ENCODE measurements around the gene CCDC88B. TPM values are rescaled to one million over a fixed set of nuclear protein-coding genes. Genes with fewer than 3 reads are reported as not detected.

Gene CCDC88B
- total and polyA plus RNA-seq, 2 of the 8 experiments (the other 6 are each of a cell fraction or from before 2014, with no cell fraction given), result 5.9 to 12.5 TPM

- H2BK15ac ChIP-seq (ENCODE audit: low read length), result peak overlapping the region; percentile 46; the same call in 1 of the 2 replicates
- ChIA-PET POLR2A (ENCODE audit: partially characterized antibody) (interaction anchor here (0.7 to 3.3 kb wide), 6 partner anchors 8 to 117 kb away, joined by 3 to 9 read pairs (median 4); partner anchors contain the start of genes PRDX5, RPS6KA4 and TRMT112), CTCF (ENCODE audit: partially characterized antibody) (interaction anchor here (0.6 to 37.6 kb wide), 11 partner anchors 9 to 399 kb away, joined by 3 to 614 read pairs (median 4); partner anchors contain the start of genes CATSPERZ, CCDC88B, ESRRA and PRDX5)
- no peak overlapping the region for H3K18ac ChIP-seq (ENCODE audit: extremely low read depth, low read length)
- no peak overlapping the region for H2BK120ac ChIP-seq (replicated peaks; ENCODE audit: low read depth, low read length)
- no peak overlapping the region for H3K4ac ChIP-seq (replicated peaks; ENCODE audit: insufficient read length, low read depth, low read length)
- H3K79me1 ChIP-seq (ENCODE audit: low read depth, low read length), result no peaks in the 10 kb centered on the region
- no peaks in the 10 kb centered on the region for H3K79me2 ChIP-seq (ENCODE audit: control insufficient read depth in 1 of 2, insufficient read depth in 2 of 2, low read length in 2 of 2)
- peak overlapping the region; percentile 65 for H4K91ac ChIP-seq (replicated peaks; ENCODE audit: insufficient read length, low read length)
- peak overlapping the region; percentile 71; the same call in 1 of the 2 replicates for H4K8ac ChIP-seq (ENCODE audit: extremely low read depth, insufficient read depth, low read length)
- H3K23me2 ChIP-seq (ENCODE audit: low read depth, low read length), result no peaks in the 10 kb centered on the region
- DNase-seq (ENCODE audit: low read depth in 1 of 2, low spot score in 2 of 2), result no peak
- no peak overlapping the region for H2BK20ac ChIP-seq (ENCODE audit: low read length)
- no peaks in the 10 kb centered on the region for H3K27me3 ChIP-seq (replicated peaks in 1 of 4; ENCODE audit: control insufficient read depth in 3 of 4, extremely low read depth in 1 of 4, insufficient read depth in 3 of 4, low read length in 3 of 4)
- no peak overlapping the region for H3K14ac ChIP-seq (ENCODE audit: insufficient read length)
- H3K56ac ChIP-seq (replicated peaks; ENCODE audit: insufficient read length, low read depth, low read length), result no peak overlapping the region
- H4K5ac ChIP-seq (ENCODE audit: insufficient read length, low read depth, low read length), result peak overlapping the region; percentile 40
- no peak overlapping the region for H2AFZ ChIP-seq (ENCODE audit: low read length)
- peaks cover 0 to 2% of the 10 kb centered on the region in 2 experiments for H4K20me1 ChIP-seq (replicated peaks in 1 of 2; ENCODE audit: control insufficient read depth in 1 of 2, insufficient read depth in 2 of 2, low read length in 2 of 2)
- no peak overlapping the region for H3K23ac ChIP-seq (ENCODE audit: insufficient read length)
- H3K27ac ChIP-seq (ENCODE audit: low read depth, low read length), result no peak overlapping the region
- no peak overlapping the region for H3K9ac ChIP-seq (replicated peaks in 1 of 4; ENCODE audit: extremely low read depth in 1 of 4, low read depth in 3 of 4, low read length in 3 of 4)
- peak overlapping the region in 1 of 2 experiments; percentile 19; a peak in 1 of 4 replicates for H3K4me2 ChIP-seq (ENCODE audit: insufficient read depth in 1 of 2, low read depth in 2 of 2, low read length in 2 of 2)
- TF ChIP-seq CBX5 (IDR thresholded peaks at IDR 0.05; ENCODE audit: low read depth, low read length) (no peak), SIN3A (conservative IDR thresholded peaks at IDR 0.05 in 1 of 2, IDR thresholded peaks at IDR 0.05 in 1 of 2; ENCODE audit: low read depth in 1 of 2, low read length in 2 of 2) (no peak), TBP (IDR thresholded peaks at IDR 0.05; ENCODE audit: low read depth, low read length) (no peak), EP300 (IDR thresholded peaks at IDR 0.05; ENCODE audit: borderline replicate concordance in 1 of 2, low read depth in 2 of 2, low read length in 2 of 2) (peak in 1 of 2 experiments; percentile 76; a peak in 1 of 3 replicates), ZNF274 (IDR thresholded peaks at IDR 0.05; ENCODE audit: borderline replicate concordance, extremely low read depth, low read length) (no peak), GTF2F1 (IDR thresholded peaks at IDR 0.05; ENCODE audit: borderline replicate concordance, low read depth, low read length) (no peak)
- TF ChIP-seq, protein P1, sequence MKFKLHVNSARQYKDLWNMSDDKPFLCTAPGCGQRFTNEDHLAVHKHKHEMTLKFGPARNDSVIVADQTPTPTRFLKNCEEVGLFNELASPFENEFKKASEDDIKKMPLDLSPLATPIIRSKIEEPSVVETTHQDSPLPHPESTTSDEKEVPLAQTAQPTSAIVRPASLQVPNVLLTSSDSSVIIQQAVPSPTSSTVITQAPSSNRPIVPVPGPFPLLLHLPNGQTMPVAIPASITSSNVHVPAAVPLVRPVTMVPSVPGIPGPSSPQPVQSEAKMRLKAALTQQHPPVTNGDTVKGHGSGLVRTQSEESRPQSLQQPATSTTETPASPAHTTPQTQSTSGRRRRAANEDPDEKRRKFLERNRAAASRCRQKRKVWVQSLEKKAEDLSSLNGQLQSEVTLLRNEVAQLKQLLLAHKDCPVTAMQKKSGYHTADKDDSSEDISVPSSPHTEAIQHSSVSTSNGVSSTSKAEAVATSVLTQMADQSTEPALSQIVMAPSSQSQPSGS (IDR thresholded peaks at IDR 0.05; ENCODE audit: low read length), result no peak
- H3K4me1 ChIP-seq (replicated peaks in 1 of 4; ENCODE audit: control insufficient read depth in 3 of 4, insufficient read depth in 4 of 4, low read length in 3 of 4), result peaks cover 0 to 6% (median 3%) of the 10 kb centered on the region in 4 experiments; a peak in 3 of 7 replicates
- FAIRE-seq, result no peak
- 74% methylated on average over 13 of the region's 14 CpGs; no CpG with 5 or more reads in 1 of the 2 experiments for WGBS, 2 experiments (ENCODE audit: extremely low coverage in 1 of 2, insufficient coverage in 1 of 2, insufficient read length in 1 of 2, insufficient replicate concordance in 2 of 2, low coverage in 1 of 2, low lambda C conversion rate in 2 of 2, missing lambda C conversion rate in 1 of 2)
- no peak overlapping the region for H3K4me3 ChIP-seq (ENCODE audit: extremely low read depth in 1 of 4, insufficient read depth in 2 of 4, low read depth in 3 of 4, low read length in 4 of 4)
- no peaks in the 10 kb centered on the region for H3K9me3 ChIP-seq (ENCODE audit: insufficient read depth in 2 of 2, low read depth in 1 of 2, low read length in 1 of 2)
- H3K36me3 ChIP-seq (ENCODE audit: control insufficient read depth in 2 of 4, insufficient read depth in 4 of 4, low read length in 3 of 4), result no peaks in the 10 kb centered on the region
- H2AK5ac ChIP-seq (ENCODE audit: low read depth, low read length), result no peak overlapping the region
- H2BK12ac ChIP-seq (ENCODE audit: low read depth, low read length), result peak overlapping the region; percentile 14; the same call in 1 of the 2 replicates
- H2BK5ac ChIP-seq (ENCODE audit: low read depth, low read length), result no peak overlapping the region
Measured at GRCh38 chr11:64348383-64349024, 8.5 kb downstream of the CCDC88B start.

Measured in H1 (cell line).